GM21447 (cell line): ENCODE data around the gene GALNT11.
"Not testable (repeated sequence)": the region's sequence is repeated elsewhere in the genome, so short reads cannot be mapped to it uniquely, and the experiment has no call there.

ENCODE experiments used
- ATAC-seq: cut with Tn5 transposase; IDR thresholded peaks from one replicate; pipeline ENCODE4 v1.9.1; 2021; ENCODE audit not compliant: unreplicated experiment

Gene GALNT11

GRCh38 chr7:152074673-152075072, 49.2 kb downstream of the GALNT11 start:
- ATAC-seq: no peak

GRCh38 chr7:152075379-152075778, 49.9 kb downstream of the GALNT11 start:
- not testable (repeated sequence) for ATAC-seq

- ATAC-seq: no peak
These were observed 50.9 kb downstream of the GALNT11 start for GRCh38 chr7:152076324-152076821.

GRCh38 chr7:152076940-152077933, 51.8 kb downstream of the GALNT11 start:
- ATAC-seq: no peak

GRCh38 chr7:152078025-152078424, 52.6 kb downstream of the GALNT11 start:
- ATAC-seq: no peak

- no peak for ATAC-seq
These were observed 53.3 kb downstream of the GALNT11 start for GRCh38 chr7:152078786-152079185.

GRCh38 chr7:152081088-152081487, 55.6 kb downstream of the GALNT11 start:
- no peak for ATAC-seq

GRCh38 chr7:152082073-152082721, 56.7 kb downstream of the GALNT11 start:
- ATAC-seq: not testable (repeated sequence)

GRCh38 chr7:152085131-152085530, 59.7 kb downstream of the GALNT11 start:
- no peak for ATAC-seq

- no peak for ATAC-seq
These were observed 61.0 kb downstream of the GALNT11 start for GRCh38 chr7:152086513-152086912.

- no peak for ATAC-seq
These were observed 63.7 kb downstream of the GALNT11 start for GRCh38 chr7:152089183-152089582.

- no peak for ATAC-seq
These were observed 65.3 kb downstream of the GALNT11 start for GRCh38 chr7:152090747-152091146.

GRCh38 chr7:152093717-152094116, 68.2 kb downstream of the GALNT11 start:
- no peak for ATAC-seq

GRCh38 chr7:152095771-152096170, 70.3 kb downstream of the GALNT11 start:
- ATAC-seq: no peak

GRCh38 chr7:152097330-152097729, 71.9 kb downstream of the GALNT11 start:
- ATAC-seq: no peak

GRCh38 chr7:152103066-152103465, 77.6 kb downstream of the GALNT11 start:
- no peak for ATAC-seq

- no peak for ATAC-seq
These were observed 78.2 kb downstream of the GALNT11 start for GRCh38 chr7:152103691-152104090.

GRCh38 chr7:152105205-152105604, 79.7 kb downstream of the GALNT11 start:
- no peak for ATAC-seq

- ATAC-seq: no peak
These were observed 81.5 kb downstream of the GALNT11 start for GRCh38 chr7:152106990-152107389.

GRCh38 chr7:152107945-152108344, 82.5 kb downstream of the GALNT11 start:
- ATAC-seq: no peak

- ATAC-seq: no peak
These were observed 82.9 kb downstream of the GALNT11 start for GRCh38 chr7:152108359-152108758.

- ATAC-seq: no peak
These were observed 87.4 kb downstream of the GALNT11 start for GRCh38 chr7:152112829-152113228.
